Endothelial cell (in vitro differentiated cells): Measurements from ENCODE around the gene SLC12A8. TPM values are rescaled to one million over a fixed set of nuclear protein-coding genes. Genes with fewer than 3 reads are reported as not detected.
A peak's percentile ranks its signal among the peaks of the same experiment; 100 is the strongest.

Source experiments
- DNase-seq: peaks from one replicate; pipeline ENCODE4 v3.0.0; 2021; ENCODE audit warnings: low spot score
- H3K27ac Mint-ChIP-seq: one replicate; pipeline ENCODE4 v1.8.0; 2021; ENCODE audit warnings: mixed read lengths, inconsistent platforms; ENCODE audit not compliant: unreplicated experiment
- H3K27me3 Mint-ChIP-seq: one replicate; pipeline ENCODE4 v1.8.0; 2021; ENCODE audit warnings: mild to moderate bottlenecking, moderate library complexity, mixed read lengths, inconsistent platforms; ENCODE audit not compliant: unreplicated experiment
- H3K36me3 Mint-ChIP-seq: one replicate; pipeline ENCODE4 v1.8.0; 2021; ENCODE audit warnings: mild to moderate bottlenecking, low read depth, mixed read lengths, inconsistent platforms; ENCODE audit not compliant: unreplicated experiment
- H3K4me1 Mint-ChIP-seq: one replicate; pipeline ENCODE4 v1.8.0; 2021; ENCODE audit warnings: mild to moderate bottlenecking, mixed read lengths, inconsistent platforms; ENCODE audit not compliant: unreplicated experiment
- H3K4me3 Mint-ChIP-seq: one replicate; pipeline ENCODE4 v1.8.0; 2021; ENCODE audit warnings: mild to moderate bottlenecking, mixed read lengths, inconsistent platforms; ENCODE audit not compliant: unreplicated experiment
- H3K9me3 Mint-ChIP-seq: one replicate; pipeline ENCODE4 v1.8.0; 2021; ENCODE audit warnings: mixed read lengths, inconsistent platforms; ENCODE audit not compliant: unreplicated experiment
- total RNA-seq: library from RNA; stranded (reverse); fragmentation: NEBNext Ultra II Directional; extraction: Animal tissue kit (Norgen Biotek cat#: 25700); gene quantifications from one replicate; pipeline ENCODE4 v1.2.1, GENCODE V29; 2021; ENCODE audit not compliant: unreplicated experiment
- TF ChIP-seq, protein P1 (sequence below): fragments of 200-600 bp; sonication (generic); IDR thresholded peaks from one replicate; pipeline ENCODE4 v1.5.0; 2021; ENCODE audit warnings: antibody characterized with exemption; ENCODE audit not compliant: unreplicated experiment

SLC12A8 gene
- total RNA-seq, 1 donor from 2014 or later: 0.54 TPM

DNA sequence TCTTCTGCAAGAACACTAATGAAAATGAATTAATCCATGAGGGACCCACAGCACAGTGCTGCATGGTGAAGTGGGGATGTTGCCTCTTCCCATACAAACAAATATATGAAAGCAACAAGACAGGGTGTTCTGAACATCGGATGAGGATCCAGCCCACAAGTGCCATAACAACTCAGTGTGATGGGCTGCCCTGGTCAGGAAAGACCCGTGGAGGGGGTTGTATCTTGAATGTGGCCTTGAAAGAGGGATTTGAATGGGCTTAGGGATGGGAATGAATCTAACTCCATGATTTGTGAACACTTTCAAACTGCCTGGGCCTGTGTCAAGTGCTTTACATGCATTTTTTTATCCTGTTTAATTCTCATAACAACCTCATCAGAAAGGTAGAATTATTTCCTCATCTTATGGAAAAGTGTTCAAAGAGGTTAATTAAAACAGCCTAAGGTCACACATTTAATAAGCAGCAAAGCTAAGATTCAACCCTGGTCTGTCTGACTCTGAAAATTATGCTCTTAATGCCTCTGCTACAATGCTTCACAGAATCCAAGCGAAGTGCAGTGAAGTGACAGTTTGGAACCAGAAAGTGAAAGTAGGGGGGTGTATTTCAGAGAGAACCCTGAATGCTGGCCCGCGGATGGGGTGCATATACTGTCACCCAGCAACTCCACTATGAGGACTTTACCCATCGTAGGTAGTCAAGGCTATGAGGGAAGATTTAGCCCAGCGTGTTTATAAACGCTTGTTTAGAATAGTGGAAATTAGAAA is 91.1 kb downstream of the SLC12A8 start:
- Mint-ChIP-seq H3K4me3 (no peak overlapping the region), H3K9me3 (no peaks in the 10 kb centered on the region), H3K36me3 (no peaks in the 10 kb centered on the region), H3K27ac (no peak overlapping the region), H3K4me1 (peaks cover 13% of the 10 kb centered on the region), H3K27me3 (peaks cover 2% of the 10 kb centered on the region)
- no peak for DNase-seq
- TF ChIP-seq, protein P1, sequence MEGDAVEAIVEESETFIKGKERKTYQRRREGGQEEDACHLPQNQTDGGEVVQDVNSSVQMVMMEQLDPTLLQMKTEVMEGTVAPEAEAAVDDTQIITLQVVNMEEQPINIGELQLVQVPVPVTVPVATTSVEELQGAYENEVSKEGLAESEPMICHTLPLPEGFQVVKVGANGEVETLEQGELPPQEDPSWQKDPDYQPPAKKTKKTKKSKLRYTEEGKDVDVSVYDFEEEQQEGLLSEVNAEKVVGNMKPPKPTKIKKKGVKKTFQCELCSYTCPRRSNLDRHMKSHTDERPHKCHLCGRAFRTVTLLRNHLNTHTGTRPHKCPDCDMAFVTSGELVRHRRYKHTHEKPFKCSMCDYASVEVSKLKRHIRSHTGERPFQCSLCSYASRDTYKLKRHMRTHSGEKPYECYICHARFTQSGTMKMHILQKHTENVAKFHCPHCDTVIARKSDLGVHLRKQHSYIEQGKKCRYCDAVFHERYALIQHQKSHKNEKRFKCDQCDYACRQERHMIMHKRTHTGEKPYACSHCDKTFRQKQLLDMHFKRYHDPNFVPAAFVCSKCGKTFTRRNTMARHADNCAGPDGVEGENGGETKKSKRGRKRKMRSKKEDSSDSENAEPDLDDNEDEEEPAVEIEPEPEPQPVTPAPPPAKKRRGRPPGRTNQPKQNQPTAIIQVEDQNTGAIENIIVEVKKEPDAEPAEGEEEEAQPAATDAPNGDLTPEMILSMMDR: no peak

DNA sequence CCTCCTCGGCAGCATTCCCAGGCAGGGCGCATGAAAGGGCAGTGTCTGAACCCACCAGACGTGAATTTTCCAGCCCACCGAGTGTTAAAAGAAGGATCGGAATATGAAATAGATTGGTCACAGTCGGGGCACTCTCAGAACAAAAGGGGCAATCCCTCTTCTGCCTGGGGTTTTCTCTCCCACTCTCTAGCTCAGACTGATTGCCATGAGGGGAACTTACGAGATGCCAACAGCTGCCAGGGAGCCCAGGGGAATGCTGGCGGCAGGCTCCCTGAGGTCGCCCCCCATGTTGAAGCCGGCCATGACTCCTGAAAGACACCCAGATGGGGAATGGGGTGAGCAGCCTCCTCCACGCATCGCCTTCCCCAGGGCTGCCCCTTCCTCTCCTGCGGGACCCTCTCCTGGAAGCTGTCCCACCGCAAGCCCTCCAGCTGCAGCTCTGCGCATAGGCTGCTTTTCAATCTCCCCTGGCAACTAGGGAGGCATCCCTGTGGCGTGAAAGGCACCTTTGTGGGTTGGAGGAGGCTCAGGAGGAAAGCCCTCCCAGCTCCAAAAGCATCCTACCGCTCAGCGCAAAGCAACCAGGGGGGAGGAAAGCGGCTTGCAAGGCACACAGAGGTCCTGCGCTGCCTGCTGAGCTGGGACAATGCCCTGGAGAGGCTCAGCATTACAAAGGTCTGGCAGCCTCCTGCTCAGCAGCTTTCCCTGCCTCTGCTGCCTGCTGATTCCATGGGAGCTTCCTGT is 92.0 kb downstream of the SLC12A8 start:
- Mint-ChIP-seq H3K27ac (no peak overlapping the region), H3K4me3 (peak overlapping the region; percentile 83), H3K36me3 (no peaks in the 10 kb centered on the region), H3K4me1 (peaks cover 13% of the 10 kb centered on the region), H3K9me3 (no peaks in the 10 kb centered on the region), H3K27me3 (peaks cover 2% of the 10 kb centered on the region)
- peak; percentile 26 for DNase-seq
- TF ChIP-seq, protein P1: no peak

GRCh38 chr3:125119752-125120378 is 92.7 kb downstream of the SLC12A8 start:
- no peak for DNase-seq
- Mint-ChIP-seq H3K4me1 (peaks cover 13% of the 10 kb centered on the region), H3K36me3 (no peaks in the 10 kb centered on the region), H3K4me3 (peak overlapping the region; percentile 83), H3K27ac (no peak overlapping the region), H3K27me3 (peaks cover 2% of the 10 kb centered on the region), H3K9me3 (no peaks in the 10 kb centered on the region)
- TF ChIP-seq, protein P1: no peak

DNA sequence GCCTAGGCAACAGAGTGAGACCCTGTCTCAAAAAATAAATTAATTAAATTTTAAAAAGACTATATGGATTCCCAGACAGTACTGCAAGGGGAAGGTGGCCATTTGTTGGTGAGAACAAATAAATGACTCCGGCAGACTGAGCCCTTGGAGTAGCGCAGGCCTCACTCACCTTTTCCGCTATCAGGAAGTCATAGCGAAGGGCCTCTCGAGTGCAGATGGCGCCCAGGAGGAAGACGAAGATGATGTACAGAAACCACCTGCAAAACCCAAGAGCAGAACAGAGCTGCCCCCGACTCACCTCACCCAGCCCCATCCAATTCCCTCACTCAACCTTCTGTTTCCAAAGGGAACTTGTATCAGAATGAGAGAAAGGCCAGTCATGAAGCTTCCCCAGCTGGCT is 93.9 kb downstream of the SLC12A8 start:
- H3K27me3 Mint-ChIP-seq: peaks cover 2% of the 10 kb centered on the region
- H3K27ac Mint-ChIP-seq: no peak overlapping the region
- H3K4me1 Mint-ChIP-seq: peaks cover 13% of the 10 kb centered on the region
- DNase-seq: no peak
- no peak overlapping the region for H3K4me3 Mint-ChIP-seq
- H3K9me3 Mint-ChIP-seq: no peaks in the 10 kb centered on the region
- H3K36me3 Mint-ChIP-seq: no peaks in the 10 kb centered on the region
- TF ChIP-seq, protein P1: no peak
